DMS79 (cell line): ENCODE measurements around the gene VPS13C.

ENCODE experiments used
- DNase-seq: peaks from one replicate; lab custom pipeline; 2025; lab: John Stamatoyannopoulos, UW

The VPS13C gene

GRCh38 chr15:61856295-61856694 lies 204.0 kb downstream of the VPS13C start:
- no peak for DNase-seq

DNA sequence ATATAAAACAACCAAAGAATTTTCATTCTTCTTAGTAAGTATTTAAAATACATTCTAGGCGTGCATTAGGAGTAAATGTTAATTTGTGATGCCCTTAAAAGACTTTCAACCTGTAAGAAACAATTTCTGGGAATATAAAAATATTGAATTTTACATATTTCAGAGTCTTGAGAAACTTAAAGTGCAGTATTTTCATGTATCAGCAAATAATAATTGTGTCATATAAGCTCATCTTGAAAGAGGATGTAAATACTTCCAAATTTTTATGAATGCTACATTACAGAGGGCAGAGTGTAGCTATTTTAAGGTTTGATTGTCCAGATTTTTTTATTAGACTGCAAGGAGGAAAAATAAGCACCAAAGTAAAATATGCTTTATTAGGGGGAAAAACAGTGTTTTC lies 207.1 kb downstream of the VPS13C start:
- no peak for DNase-seq

- DNase-seq: no peak
These were observed 208.3 kb downstream of the VPS13C start for GRCh38 chr15:61851955-61852354.

DNA sequence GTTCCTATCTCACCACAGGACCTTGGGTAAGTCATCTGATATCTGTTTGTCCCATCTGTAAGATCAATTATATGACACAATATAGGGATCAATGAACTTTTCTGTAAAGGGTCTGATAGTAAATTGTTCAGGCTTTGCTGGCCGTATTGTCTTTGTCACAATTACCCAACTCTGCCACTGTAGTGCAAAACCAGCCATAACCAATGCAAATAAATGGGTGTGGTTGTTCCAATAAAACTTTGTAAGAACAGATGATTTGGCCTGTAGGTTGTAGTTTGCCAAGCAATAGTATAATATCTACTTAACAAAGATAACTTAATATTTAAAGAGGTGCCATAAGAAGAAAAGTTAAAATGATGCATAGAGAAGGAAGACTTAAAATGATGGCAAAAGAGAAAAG lies 210.8 kb downstream of the VPS13C start:
- DNase-seq: no peak

DNA sequence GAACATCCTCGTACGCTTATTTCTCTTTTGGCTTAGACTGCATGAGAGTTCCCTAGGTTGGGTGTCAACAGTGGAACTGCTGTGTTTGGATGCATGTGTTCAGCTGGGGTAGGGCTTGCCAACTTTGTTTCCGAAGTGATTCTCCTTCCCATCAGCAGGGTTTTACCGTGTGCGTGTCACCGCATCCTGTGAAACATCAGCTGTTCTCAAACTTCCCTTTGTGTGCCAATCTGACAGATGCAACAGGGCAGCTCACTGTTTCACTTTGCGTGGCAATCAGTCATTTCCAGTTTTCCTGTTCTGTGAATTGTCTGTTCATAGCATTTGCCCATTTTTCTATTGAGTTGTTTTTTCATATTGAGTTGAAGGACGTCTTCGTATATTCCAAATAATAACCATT lies 218.8 kb downstream of the VPS13C start:
- DNase-seq: no peak

DNA sequence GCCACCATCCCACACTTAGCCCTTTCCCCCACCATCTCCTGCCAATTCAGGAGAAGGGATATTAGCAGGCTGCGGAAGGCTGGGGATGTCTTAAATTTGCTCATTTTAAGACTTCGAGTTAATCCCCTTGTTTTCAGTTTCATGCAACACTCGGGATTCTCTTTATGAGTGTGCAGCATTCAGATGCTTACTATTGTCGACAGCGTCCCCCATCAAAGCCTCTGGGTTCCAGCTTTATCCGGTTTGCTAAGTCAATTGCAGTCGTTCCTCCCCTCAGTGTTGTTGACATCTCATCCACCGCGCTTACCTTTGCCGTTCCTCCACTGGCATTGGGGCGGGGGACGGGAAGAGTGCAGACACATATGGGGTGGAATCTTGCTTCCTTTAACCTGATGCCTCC lies 220.2 kb downstream of the VPS13C start:
- DNase-seq: no peak

DNA sequence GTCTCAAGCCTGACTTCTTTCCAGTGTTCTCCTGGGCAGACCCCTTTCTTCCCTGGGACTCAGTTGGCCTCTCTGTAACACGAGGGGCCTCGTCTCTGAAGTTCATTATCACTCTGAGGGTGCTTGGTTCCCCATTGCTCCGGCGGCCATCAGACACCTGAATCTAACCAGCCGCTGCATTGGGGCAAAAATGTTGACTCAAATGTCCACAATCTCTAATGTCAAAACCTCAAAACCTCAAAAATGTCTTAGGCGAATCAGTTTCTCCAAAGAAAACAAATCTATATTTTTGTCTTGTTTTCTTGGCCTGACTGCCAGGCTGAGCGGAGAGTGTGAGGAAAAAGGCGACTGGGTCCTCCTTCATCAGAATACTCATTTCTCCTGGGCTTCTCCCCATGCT lies 220.7 kb downstream of the VPS13C start:
- no peak for DNase-seq

- DNase-seq: no peak
These were observed 224.6 kb downstream of the VPS13C start for GRCh38 chr15:61835496-61836106.

DNA sequence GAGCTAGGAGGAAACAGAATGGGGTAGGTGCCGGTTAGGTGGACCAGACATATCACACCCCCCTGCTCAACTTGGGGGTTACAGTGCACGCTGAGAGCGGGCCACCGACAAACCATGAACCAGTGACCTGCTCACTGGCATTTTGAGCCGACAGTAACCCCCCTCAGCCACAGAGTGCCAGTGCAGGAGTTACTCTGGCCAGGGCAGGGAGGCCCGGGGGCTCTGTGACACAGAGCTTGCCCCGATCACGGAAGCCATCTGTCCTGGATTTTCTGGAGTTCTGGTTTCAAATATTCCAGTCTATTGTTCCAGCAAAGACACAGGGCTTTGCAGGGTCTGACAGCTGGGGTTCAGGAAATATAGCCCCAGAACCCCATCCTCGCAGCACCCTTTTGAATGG lies 225.2 kb downstream of the VPS13C start:
- no peak for DNase-seq

DNA sequence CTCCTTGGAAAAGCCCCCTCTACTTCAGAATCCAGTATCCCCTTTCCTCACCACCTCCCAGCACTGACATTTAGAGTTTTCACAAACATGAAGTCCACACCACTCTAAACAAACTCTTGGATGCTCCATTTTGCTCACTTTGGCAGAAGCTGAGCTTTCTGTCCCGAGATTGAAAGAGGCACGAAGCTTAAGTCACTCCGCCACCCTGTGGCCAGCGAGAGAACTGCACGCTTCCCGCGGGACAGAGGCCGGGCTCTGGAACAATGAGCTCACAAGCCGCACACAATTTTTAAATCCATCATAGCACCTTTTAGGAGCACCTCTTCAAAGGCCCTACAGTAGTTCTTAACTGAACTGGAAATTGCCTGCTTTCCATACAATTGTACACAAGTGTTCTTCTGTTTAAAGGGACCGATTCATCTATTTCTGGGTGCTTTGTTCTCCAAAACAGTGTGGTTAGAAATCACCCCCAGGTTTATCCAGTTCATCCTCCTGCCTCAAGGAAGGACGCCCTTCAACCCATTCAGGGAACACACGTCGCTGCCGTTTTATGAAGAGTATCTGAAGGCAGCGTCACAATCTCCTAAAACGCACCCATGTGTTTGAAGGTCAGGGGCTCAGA lies 226.1 kb downstream of the VPS13C start:
- DNase-seq: peak; percentile 58

- no peak for DNase-seq
These were observed 228.0 kb downstream of the VPS13C start for GRCh38 chr15:61832223-61832622.

GRCh38 chr15:61831505-61831921 lies 228.7 kb downstream of the VPS13C start:
- DNase-seq: no peak

- no peak for DNase-seq
These were observed 229.5 kb downstream of the VPS13C start for GRCh38 chr15:61830536-61831330.

GRCh38 chr15:61829514-61829889 lies 230.7 kb downstream of the VPS13C start:
- no peak for DNase-seq

DNA sequence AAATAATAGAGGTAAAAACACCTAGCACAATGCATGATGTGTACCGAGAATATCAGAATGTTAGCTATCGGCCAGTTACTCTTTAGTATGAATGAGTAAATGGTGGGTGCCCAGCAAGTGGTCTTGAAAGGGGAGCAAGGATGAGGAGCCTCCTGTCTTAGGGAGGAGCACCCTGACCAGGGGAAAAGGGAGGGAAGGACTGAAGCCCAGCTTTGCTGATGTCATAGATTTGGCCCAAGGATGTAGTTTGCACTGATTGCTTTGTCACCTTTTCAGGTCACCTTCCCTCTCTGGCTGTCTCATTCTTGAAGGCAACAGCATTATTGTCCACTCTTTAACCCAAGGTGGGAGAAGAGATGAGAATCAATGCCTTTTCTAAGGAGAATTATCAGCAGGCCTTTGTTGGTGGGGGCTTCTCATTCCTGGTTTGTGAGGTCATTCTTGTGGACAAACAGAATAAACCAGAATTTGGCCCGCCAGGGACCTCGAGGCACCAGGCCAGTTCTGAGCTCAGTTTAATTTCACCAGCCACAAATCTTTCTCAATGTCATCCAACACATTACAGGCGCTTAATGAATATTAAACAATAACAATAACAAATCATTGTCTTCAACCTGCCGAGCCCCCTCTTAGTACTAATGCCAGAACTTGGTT lies 231.3 kb downstream of the VPS13C start:
- no peak for DNase-seq

DNA sequence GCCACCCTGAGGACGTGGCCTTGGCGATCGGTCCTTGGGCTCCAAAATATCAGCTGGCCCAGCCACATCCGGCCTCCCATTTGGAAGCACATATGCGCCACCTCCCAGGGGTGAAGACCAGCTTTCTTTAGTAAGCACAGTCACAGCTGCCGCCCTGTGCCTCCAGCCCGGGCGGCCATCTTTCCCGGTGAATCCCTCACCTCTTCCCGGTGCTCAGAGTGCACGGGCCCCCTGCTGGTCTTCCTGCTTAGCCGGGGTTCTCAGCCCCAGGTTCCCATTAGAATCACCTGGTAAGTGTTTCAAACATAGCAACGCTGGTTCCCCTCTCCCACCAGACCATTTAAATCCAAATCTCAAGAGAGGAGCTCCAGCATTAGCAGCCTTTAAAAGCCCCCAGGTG lies 232.2 kb downstream of the VPS13C start:
- no peak for DNase-seq

GRCh38 chr15:61827131-61827530 lies 233.1 kb downstream of the VPS13C start:
- no peak for DNase-seq

- DNase-seq: no peak
These were observed 236.0 kb downstream of the VPS13C start for GRCh38 chr15:61824291-61824690.

GRCh38 chr15:61822511-61822910 lies 237.7 kb downstream of the VPS13C start:
- DNase-seq: no peak

GRCh38 chr15:61820951-61821350 lies 239.3 kb downstream of the VPS13C start:
- DNase-seq: no peak

- no peak for DNase-seq
These were observed 240.0 kb downstream of the VPS13C start for GRCh38 chr15:61820212-61820611.

DNA sequence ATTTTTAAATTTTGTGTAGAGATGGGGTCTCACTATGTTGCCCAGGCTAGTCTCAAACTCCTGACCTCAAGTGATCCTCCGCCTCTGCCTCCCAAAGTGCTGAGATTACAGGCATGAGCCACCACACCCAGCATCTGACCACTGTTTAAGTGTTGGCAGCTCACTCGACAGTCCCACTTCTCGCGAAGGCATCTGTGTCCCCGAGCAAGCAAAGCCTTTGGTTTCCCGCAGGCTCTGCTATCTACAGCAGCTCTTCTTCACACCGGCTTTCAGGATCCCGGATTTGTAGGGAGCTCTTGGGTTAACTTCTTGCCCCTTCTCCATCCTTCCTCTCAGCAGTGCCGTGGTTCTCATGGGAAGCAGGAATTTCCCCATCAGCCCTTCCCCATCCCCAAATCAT lies 240.9 kb downstream of the VPS13C start:
- DNase-seq: no peak

GRCh38 chr15:61818801-61819200 lies 241.4 kb downstream of the VPS13C start:
- no peak for DNase-seq
